ENCODE data around the gene RYR1.

DNA sequence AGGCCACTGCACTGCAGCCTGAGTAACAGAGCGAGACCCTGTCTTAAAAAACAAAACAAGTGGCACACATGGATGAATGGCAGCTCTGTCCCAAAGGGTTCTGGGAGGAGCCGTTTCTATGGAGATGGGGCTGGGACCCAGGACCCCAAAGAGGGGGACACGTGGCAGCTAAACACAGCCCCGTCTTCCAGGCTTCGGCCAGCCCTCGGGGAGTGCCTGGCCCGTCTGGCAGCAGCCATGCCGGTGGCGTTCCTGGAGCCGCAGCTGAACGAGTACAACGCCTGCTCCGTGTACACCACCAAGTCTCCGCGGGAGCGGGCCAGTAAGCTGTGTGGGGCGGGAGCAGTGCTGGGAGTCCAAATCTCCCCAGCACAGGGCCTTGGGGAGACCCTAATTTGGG is 82.4 kb downstream of the RYR1 start:
- TF ChIP-seq, protein P1, sequence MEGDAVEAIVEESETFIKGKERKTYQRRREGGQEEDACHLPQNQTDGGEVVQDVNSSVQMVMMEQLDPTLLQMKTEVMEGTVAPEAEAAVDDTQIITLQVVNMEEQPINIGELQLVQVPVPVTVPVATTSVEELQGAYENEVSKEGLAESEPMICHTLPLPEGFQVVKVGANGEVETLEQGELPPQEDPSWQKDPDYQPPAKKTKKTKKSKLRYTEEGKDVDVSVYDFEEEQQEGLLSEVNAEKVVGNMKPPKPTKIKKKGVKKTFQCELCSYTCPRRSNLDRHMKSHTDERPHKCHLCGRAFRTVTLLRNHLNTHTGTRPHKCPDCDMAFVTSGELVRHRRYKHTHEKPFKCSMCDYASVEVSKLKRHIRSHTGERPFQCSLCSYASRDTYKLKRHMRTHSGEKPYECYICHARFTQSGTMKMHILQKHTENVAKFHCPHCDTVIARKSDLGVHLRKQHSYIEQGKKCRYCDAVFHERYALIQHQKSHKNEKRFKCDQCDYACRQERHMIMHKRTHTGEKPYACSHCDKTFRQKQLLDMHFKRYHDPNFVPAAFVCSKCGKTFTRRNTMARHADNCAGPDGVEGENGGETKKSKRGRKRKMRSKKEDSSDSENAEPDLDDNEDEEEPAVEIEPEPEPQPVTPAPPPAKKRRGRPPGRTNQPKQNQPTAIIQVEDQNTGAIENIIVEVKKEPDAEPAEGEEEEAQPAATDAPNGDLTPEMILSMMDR (IDR thresholded peaks at IDR 0.05), result no peak
- no peak for TF ChIP-seq POLR2AphosphoS5 (IDR thresholded peaks at IDR 0.05)

Data from gastroesophageal sphincter (tissue), 3 donors.